CD4-positive, alpha-beta T cell (primary cell): ENCODE measurements around the gene GNAT1. TPM values are rescaled to one million over a fixed set of nuclear protein-coding genes. Genes with fewer than 3 reads are reported as not detected.

Experiments
- ATAC-seq: fragments of 200-7000 bp; cut with Tn5 transposase; one replicate; pipeline ENCODE4 v1.10.0; 2022; ENCODE audit warnings: mild to moderate bottlenecking; ENCODE audit not compliant: poor library complexity
- CTCF ChIA-PET: fragments of 350-600 bp; sonication (Branson Sonifier 250); formaldehyde crosslinking; loops from one replicate; lab custom pipeline; 2021; ENCODE audit warnings: antibody characterized with exemption, inconsistent platforms; lab: Charles Lee
- POLR2A ChIA-PET: fragments of 350-600 bp; sonication (Branson Sonifier 250); formaldehyde crosslinking; loops from one replicate; lab custom pipeline; 2021; ENCODE audit warnings: antibody characterized with exemption, inconsistent platforms; lab: Charles Lee
- DNase-seq, 14 experiments: peaks; one replicate each; pipeline ENCODE4 v3.0.0-alpha.2; 2013 to 2020; ENCODE audit warnings: mixed read lengths in 2 of 14
- H3K27ac ChIP-seq, 2 donors: one replicate each; pipeline versions ENCODE4 v1.5.1 to v1.7.0; 2013; ENCODE audit warnings: low read length in 2 of 2, low read depth in 1 of 2, mild to moderate bottlenecking in 1 of 2
- H3K27me3 ChIP-seq, 2 experiments: 1 replicate in 1 of 2; 2 replicates in 1 of 2; pipeline versions ENCODE4 v1.6.1 to v1.7.0; 2013; ENCODE audit warnings: low read length in 2 of 2, control low read depth in 1 of 2, mild to moderate bottlenecking in 1 of 2, moderate library complexity in 1 of 2; ENCODE audit not compliant: insufficient read depth in 2 of 2, control insufficient read depth in 1 of 2
- H3K36me3 ChIP-seq: one replicate; pipeline ENCODE4 v1.6.1; 2013; ENCODE audit warnings: low read length, control low read depth; ENCODE audit not compliant: insufficient read depth
- H3K4me1 ChIP-seq: one replicate; pipeline ENCODE4 v1.6.1; 2013; ENCODE audit warnings: low read length, control low read depth; ENCODE audit not compliant: insufficient read depth
- H3K4me3 ChIP-seq: one replicate; pipeline ENCODE4 v1.5.1; 2013; ENCODE audit warnings: mild to moderate bottlenecking, low read length, moderate library complexity
- H3K9me3 ChIP-seq, 2 experiments: 1 replicate in 1 of 2; 2 replicates in 1 of 2; pipeline versions ENCODE4 v1.6.1 to v1.7.0; 2013; ENCODE audit warnings: low read length in 2 of 2, mild to moderate bottlenecking in 2 of 2, control low read depth in 1 of 2, moderate library complexity in 1 of 2; ENCODE audit not compliant: control insufficient read depth in 1 of 2, insufficient read depth in 1 of 2
- H3K27ac Mint-ChIP-seq: one replicate; pipeline ENCODE4 v1.8.0; 2020; ENCODE audit warnings: mixed read lengths
- H3K27me3 Mint-ChIP-seq: one replicate; pipeline ENCODE4 v1.8.0; 2021; ENCODE audit warnings: mixed read lengths
- H3K36me3 Mint-ChIP-seq: one replicate; pipeline ENCODE4 v1.8.0; 2021; ENCODE audit warnings: low read depth, mixed read lengths
- H3K4me1 Mint-ChIP-seq: one replicate; pipeline ENCODE4 v1.8.0; 2021; ENCODE audit warnings: low read depth, mixed read lengths
- H3K4me3 Mint-ChIP-seq: one replicate; pipeline ENCODE4 v1.8.0; 2020; ENCODE audit warnings: mild to moderate bottlenecking, mixed read lengths
- H3K9me3 Mint-ChIP-seq: one replicate; pipeline ENCODE4 v1.8.0; 2020; ENCODE audit warnings: mixed read lengths
- CTCF ChIP-seq: fragments of 200-600 bp; IDR thresholded peaks from one replicate; pipeline ENCODE4 v1.8.0; 2022; ENCODE audit warnings: antibody characterized with exemption, mild to moderate bottlenecking
- intact Hi-C, 2 experiments: fragments of 100-400 bp; cut with DNase I in 1 of 2; cut with micrococcal nuclease in 1 of 2; formaldehyde crosslinking; loops; one replicate each; pipeline versions ENCODE4 v1.15.1 to v1.9.0; 2023 to 2025; cut with DNase I, micrococcal nuclease
- total RNA-seq, 174 experiments: library from RNA in 2 of 174; stranded (reverse) in 2 of 174; gene quantifications; one replicate each; pipeline ENCODE4 v1.2.3 and lab custom pipeline; 2021 to 2026

GNAT1 gene
- total RNA-seq, 2 experiments from 2014 or later, result 0.11 to 0.28 TPM

GRCh38 chr3:50195501-50196252, 4.3 kb downstream of the GNAT1 start:
- Histone ChIP-seq H3K4me1 (peaks cover 27% of the 10 kb centered on the region), H3K9me3 (peaks cover 0 to 11% of the 10 kb centered on the region in 2 experiments), H3K27me3 (peaks cover 13 to 17% of the 10 kb centered on the region in 2 experiments), H3K27ac (no peak overlapping the region), H3K4me3 (no peak overlapping the region), H3K36me3 (no peaks in the 10 kb centered on the region)
- ChIA-PET POLR2A (interaction anchor here (0.9 to 2.7 kb wide), 8 partner anchors 26 to 170 kb away, joined by 3 to 32 read pairs (median 4); partner anchors contain the start of genes GNAI2 and IFRD2), CTCF (interaction anchor here (1.0 to 4.3 kb wide), 5 partner anchors 32 to 103 kb away, joined by 3 to 82 read pairs (median 10); partner anchors contain the start of genes HYAL3 and NAA80)
- Mint-ChIP-seq H3K27me3 (peaks cover 28% of the 10 kb centered on the region), H3K4me1 (peaks cover 15% of the 10 kb centered on the region), H3K36me3 (no peaks in the 10 kb centered on the region), H3K27ac (no peak overlapping the region), H3K4me3 (no peak overlapping the region), H3K9me3 (no peaks in the 10 kb centered on the region)
- ATAC-seq (no peak), DNase-seq (no peak)
- no peak for TF ChIP-seq CTCF
- intact Hi-C loops, result no loop called here

- Mint-ChIP-seq H3K27me3 (peaks cover 34% of the 10 kb centered on the region), H3K4me1 (peaks cover 15% of the 10 kb centered on the region), H3K9me3 (no peaks in the 10 kb centered on the region), H3K4me3 (no peak overlapping the region), H3K27ac (no peak overlapping the region), H3K36me3 (no peaks in the 10 kb centered on the region)
- Histone ChIP-seq H3K27ac (no peak overlapping the region), H3K27me3 (peaks cover 14 to 23% of the 10 kb centered on the region in 2 experiments), H3K36me3 (no peaks in the 10 kb centered on the region), H3K9me3 (peaks cover 0 to 11% of the 10 kb centered on the region in 2 experiments), H3K4me3 (no peak overlapping the region), H3K4me1 (peaks cover 27% of the 10 kb centered on the region)
- DNase-seq (no peak), ATAC-seq (no peak)
- intact Hi-C loops, result no loop called here
- ChIA-PET CTCF (interaction anchor here (4.0 to 4.3 kb wide), 2 partner anchors 31 to 48 kb away, joined by 53 to 82 read pairs; no protein-coding TSS in a partner anchor), POLR2A (no interaction called here)
- TF ChIP-seq CTCF, result no peak
Measured at GRCh38 chr3:50196253-50196801, 4.9 kb downstream of the GNAT1 start.

DNA sequence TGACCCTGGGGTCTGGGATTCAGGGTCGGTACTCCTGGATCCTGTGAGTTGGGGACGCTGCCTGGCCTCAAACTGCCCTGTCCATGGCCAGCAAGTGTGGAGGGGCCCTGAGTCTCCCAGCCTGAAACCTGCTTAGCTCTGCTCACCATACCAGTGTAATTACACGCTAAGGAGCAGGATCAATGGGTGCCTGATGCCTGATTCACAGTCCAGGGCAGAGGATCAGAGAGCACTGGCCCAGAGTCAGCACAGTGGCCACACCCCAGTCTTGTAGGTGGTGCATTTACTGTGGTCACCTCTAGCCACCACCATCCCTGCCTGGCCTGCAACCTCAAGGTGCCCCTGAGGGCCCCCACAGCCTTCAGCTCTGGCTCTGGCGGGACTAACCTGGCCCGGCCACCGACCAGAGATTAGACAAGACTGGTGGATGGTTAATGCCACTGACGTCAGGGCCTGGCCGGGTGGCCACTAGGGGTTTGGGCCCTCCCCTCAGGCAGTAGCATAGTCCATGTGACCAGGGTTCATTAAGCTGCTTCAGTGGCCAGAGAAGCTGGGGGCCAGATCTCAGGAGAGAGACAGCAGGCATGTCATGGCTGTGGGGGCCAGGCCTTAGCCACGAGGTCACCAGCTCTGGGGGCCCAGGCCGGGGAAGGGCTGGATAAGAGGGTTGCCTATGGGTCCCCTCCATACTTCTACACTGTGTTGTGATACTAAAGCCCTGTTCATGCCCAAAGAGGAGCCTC, 10.3 kb downstream of the GNAT1 start:
- Mint-ChIP-seq H3K9me3 (no peaks in the 10 kb centered on the region), H3K4me3 (no peak overlapping the region), H3K4me1 (no peaks in the 10 kb centered on the region), H3K27me3 (peaks cover 51% of the 10 kb centered on the region), H3K36me3 (no peaks in the 10 kb centered on the region), H3K27ac (no peak overlapping the region)
- ATAC-seq, result no peak
- Histone ChIP-seq H3K27me3 (peaks cover 44 to 54% of the 10 kb centered on the region in 2 experiments), H3K9me3 (peaks cover 0 to 18% of the 10 kb centered on the region in 2 experiments), H3K27ac (no peak overlapping the region), H3K4me1 (peaks cover 21% of the 10 kb centered on the region), H3K36me3 (no peaks in the 10 kb centered on the region), H3K4me3 (no peak overlapping the region)
- no peak for DNase-seq
- CTCF ChIA-PET, result no interaction called here
- no peak for TF ChIP-seq CTCF
- POLR2A ChIA-PET, result no interaction called here
- intact Hi-C loops, result no loop called here
